H1 (cell line): ENCODE data around the gene CROCC. TPM values are rescaled to one million over a fixed set of nuclear protein-coding genes. Genes with fewer than 3 reads are reported as not detected.

ENCODE experiments used
- BRCA1 ChIP-seq: IDR thresholded peaks from 2 replicates; pipeline ENCODE4 v1.6.1; 2012; ENCODE audit warnings: low read depth, low read length, improper control_type of control experiment
- CBX8 ChIP-seq: fragments of 300-800, 300-1000 bp; sonication (generic); IDR thresholded peaks from 2 replicates; pipeline ENCODE4 v1.7.1; 2016; ENCODE audit warnings: low read depth, low read length, borderline replicate concordance
- FOSL1 ChIP-seq: IDR thresholded peaks from 2 replicates; pipeline ENCODE4 v1.6.1; 2011; ENCODE audit warnings: mild to moderate bottlenecking, low read depth, low read length, moderate library complexity; ENCODE audit not compliant: insufficient read depth
- SUZ12 ChIP-seq: fragments of 200-600 bp; sonication (generic); IDR thresholded peaks from 2 replicates; pipeline ENCODE4 v1.6.1; 2012; ENCODE audit warnings: mild to moderate bottlenecking, inconsistent platforms, low read length, moderate library complexity, mixed read lengths
- TEAD4 ChIP-seq: IDR thresholded peaks from 2 replicates; pipeline ENCODE4 v1.6.1; 2012; ENCODE audit warnings: low read depth, low read length, inconsistent platforms, mixed read lengths
- USF2 ChIP-seq: IDR thresholded peaks from 2 replicates; pipeline ENCODE4 v1.6.1; 2011; ENCODE audit warnings: low read length, improper control_type of control experiment
- polyA plus RNA-seq, 7 experiments: library from polyadenylated mRNA; depleted of rRNA in 3 of 7; stranded (reverse) in 5 of 7; unstranded in 2 of 7; fragments of >200 nt in 5 of 7; fragments of 200-250 nt in 2 of 7; gene quantifications; 1 replicate in 5 of 7; 2 replicates in 1 of 7; 4 replicates in 1 of 7; pipeline versions ENCODE4 v1.2.1 to v1.2.3, GENCODE V29; 2011 to 2013; ENCODE audit warnings: missing spikeins in 2 of 7, mixed read lengths in 2 of 7
- total RNA-seq: library from RNA; stranded (reverse); fragmentation: NEBNext Ultra II Directional; extraction: Animal tissue kit (Norgen Biotek cat#: 25700); gene quantifications from 2 replicates; pipeline ENCODE4 v1.2.1, GENCODE V29; 2021

The CROCC gene
- total and polyA plus RNA-seq, 2 of the 8 experiments (the other 6 are each of a cell fraction or from before 2014, with no cell fraction given): 12.1 to 39.5 TPM

GRCh38 chr1:17002524-17002902 is 80.8 kb downstream of the CROCC start (continued):
- TF ChIP-seq BRCA1 (no peak), TEAD4 (no peak), USF2 (no peak), FOSL1 (no peak), CBX8 (no peak), SUZ12 (no peak)
